Amniotic epithelial cell (primary cell): ENCODE measurements around the gene PABPN1L.
"Not testable (repeated sequence)": the region's sequence is repeated elsewhere in the genome, so short reads cannot be mapped to it uniquely, and the experiment has no call there.

ENCODE experiments used
- DNase-seq: peaks from one replicate; pipeline ENCODE4 v3.0.0-alpha.2; 2010; ENCODE audit warnings: low read depth

PABPN1L gene

DNA sequence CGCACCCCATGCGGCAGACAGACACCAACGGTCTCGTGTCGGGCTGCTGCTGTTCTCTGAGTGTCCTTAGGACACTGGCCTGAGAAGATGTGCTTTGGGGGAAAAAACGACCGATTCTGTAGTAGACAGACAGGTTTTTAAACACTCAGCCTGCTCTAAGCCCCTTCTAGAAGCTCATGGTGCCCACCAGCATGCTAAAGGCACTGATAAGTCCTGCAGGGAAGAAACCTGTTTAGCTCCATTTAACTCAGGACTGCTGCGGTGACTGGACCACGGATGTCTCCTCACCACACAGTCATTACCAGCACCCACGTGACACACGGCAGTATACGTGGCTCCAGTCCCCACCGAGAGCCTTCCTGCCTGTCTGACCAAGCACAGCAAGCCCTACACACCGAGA is 35.7 kb downstream of the PABPN1L start:
- no peak for DNase-seq

DNA sequence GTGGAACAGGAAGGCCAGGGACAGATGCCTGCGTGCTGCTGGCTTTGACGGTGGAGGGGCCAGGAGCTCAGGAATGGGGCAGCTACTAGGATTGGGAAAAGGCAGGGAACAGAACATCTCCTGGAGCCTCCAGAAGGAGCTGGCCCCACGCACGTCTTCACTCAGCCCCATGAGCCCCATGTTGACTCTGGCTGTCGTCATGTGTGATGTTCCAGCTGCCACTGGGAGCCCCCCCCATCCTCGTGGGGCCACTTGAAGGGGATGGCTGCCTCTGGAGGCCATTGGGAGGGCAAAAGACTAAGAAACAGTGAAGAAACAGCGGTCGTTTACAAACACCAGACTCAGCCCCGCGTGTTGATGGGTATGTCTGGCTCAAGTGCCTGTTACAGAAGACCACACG is 36.2 kb downstream of the PABPN1L start:
- DNase-seq: peak; percentile 15

DNA sequence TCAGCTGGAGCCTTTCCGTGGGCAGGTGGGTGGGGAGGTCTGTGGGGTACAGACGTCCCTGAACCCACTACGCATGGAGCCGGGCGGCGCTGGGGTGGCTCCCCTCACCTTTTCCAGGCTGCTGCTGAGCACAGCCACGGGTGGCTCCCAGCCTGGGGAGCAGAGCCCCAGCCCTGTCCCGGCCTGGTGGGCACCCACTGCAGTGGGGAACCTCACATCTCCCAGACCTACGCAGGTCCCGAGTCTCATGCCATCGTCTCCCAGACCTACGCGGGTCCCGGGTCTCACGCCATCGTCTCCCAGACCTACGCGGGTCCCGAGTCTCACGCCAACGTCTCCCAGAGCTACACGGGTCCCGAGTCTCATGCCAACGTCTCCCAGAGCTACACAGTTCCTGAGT is 37.7 kb downstream of the PABPN1L start:
- no peak for DNase-seq

DNA sequence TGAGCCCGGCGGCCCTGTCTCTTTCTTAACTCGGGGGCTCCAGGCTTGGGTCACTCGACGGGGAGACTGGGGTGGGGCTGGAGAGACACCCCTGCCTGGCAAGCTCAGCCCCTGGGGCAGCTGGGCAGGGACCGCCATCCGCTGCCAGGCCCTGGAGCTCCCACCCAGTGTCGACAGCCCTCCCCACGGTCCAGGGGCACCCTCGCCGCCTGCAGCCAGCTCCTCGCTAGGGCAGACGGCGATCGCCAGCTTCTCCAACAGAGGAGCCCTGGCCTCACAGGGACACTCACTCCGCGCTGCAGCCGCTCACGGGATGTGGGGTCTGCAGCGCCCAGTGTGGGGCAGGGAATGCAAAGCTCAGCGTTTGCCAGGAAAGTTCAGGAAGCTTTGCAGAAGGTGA is 38.7 kb downstream of the PABPN1L start:
- no peak for DNase-seq

DNA sequence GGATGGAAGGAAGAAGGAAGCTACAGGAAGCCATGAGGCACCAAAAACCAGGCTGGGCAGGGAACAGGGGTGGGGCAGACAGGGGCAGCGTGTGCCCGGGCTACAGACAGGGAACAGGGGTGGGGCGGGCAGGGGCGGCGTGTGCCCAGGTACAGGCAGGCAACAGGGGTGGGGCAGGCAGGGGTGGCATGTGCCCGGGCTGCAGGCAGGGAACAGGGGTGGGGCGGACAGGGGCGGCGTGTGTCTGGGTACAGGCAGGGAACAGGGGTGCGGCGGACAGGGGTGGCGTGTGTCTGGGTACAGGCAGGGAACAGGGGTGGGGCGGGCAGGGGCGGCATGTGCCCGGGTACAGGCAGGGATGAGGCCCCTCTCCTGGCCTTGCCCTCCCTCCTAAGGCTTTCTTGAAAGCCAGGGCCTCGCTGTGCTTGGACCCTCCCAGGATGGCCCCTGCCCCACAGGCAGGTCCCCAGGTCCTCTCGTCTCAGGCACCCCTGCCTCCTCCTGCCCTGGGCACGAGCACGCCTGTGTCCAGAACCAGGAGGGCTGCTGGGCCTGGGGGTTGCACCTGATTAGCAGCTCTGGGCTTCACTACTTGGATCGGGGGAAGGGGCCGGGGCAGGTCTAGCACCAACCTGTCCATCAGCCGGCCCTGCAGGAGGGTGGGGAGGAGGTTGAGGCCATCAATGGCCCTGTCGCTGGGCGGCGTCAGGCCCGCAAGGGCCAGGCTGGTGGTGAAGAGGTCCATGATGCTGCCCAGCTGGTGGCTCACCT is 40.2 kb downstream of the PABPN1L start:
- no peak for DNase-seq

DNA sequence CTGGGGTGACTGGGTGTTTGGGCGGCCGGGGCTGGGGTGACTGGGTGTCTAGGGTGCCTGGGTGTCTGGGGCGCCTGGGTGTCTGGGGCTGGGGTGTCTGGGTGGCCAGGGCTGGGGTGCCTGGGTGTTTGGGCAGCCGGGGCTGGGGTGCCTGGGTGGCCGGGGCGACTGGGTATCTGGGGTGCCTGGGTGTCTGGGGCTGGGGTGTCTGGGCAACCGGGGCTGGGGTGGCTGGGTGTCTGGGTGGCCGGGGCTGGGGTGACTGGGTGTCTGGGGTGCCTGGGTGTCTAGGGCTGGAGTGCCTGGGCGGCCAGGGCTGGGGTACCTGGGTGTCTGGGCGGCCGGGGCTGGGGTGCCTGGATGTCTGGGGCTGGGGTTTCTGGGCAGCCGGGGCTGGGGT is 41.3 kb downstream of the PABPN1L start:
- no peak for DNase-seq

DNA sequence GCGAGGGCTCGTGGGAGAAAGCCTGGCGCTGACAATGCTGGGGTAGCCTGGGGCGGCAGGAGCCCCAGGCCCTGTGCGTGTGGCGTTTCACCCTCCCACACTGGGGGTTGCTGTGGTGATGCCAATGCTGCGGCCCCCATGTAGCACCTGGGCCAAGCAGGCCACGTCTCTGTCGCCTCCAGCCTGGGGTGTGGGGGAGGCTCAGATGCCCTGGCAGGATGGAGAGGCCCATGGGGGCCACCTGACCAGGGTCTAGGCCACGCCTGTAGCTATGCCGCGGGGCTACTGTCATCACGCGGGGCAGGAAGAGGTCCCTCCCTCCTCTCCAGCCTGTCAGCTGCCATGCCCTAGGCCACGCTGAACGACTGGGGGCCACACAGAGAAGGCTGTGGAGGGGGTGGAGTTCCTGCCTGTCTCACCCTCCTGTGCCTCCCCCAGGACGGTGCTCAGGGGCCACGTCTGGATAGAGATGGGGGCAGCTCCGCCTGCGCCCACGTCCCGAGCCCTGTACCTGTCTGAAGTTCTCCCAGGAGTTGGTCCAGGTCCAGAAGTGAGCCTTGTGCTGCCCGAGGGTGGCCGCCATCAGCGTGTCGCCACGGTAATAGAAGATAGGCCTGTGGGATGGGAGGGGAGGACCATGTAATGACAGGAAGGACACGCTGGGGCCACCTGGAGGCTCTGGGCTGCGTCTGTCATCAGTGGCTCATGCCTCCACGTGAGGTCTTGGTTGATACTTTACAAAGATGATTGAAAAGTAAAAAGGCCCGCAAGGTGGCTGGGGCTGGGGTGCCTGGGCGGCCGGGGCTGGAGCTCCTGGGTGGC is 42.0 kb downstream of the PABPN1L start:
- DNase-seq: no peak

DNA sequence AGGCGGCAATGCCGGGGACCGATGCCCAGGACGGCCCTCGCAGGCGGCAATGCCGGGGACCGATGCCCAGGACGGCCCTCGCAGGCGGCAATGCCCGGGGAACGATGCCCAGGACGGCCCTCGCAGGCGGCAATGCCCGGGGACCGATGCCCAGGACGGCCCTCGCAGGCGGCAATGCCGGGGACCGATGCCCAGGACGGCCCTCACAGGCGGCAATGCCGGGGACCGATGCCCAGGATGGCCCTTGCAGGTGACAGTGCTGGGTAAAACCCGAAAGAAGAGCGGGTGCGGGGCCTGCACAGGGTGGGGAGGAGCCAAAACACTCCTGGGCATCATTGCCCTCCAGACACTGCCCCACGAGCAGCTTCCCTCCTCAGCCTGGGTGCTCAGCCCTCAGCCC is 42.8 kb downstream of the PABPN1L start:
- not testable (repeated sequence) for DNase-seq

DNA sequence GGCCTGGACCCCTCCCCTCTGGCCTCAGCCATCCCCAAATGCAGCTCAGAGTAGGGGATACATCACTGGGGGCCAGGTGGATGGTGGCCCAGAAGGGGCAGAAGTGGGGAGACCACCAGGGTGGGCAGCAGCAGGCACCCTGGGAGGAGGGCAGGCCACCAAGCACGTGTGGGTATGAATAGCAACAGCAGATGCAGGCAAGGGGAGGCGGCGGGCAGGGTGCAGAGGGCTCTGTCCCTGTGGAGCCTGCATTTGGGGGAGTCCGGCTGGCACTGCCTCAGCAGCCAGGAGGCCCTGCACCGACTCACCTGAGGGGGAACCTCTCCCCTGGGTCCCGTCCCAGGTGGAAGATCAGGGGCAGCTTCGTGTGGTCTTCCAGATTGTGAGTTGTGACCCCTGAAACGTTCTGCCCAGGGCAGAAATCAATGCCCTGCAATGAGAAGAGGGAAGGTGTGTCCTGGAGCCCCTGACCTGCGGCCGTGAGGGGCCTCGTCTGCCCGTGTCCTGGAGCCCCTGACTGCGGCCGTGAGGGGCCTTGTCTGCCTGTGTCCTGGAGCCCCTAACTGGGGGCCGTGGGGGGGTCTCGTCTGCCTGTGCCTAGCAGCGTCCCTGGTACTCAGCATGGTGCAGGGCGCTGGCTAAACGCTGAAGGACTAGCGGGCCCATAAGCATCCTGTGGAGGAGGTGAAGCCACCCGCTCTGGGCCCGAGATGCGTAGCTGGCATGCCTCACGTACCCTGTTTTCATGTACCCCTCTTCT is 44.0 kb downstream of the PABPN1L start:
- DNase-seq: no peak

DNA sequence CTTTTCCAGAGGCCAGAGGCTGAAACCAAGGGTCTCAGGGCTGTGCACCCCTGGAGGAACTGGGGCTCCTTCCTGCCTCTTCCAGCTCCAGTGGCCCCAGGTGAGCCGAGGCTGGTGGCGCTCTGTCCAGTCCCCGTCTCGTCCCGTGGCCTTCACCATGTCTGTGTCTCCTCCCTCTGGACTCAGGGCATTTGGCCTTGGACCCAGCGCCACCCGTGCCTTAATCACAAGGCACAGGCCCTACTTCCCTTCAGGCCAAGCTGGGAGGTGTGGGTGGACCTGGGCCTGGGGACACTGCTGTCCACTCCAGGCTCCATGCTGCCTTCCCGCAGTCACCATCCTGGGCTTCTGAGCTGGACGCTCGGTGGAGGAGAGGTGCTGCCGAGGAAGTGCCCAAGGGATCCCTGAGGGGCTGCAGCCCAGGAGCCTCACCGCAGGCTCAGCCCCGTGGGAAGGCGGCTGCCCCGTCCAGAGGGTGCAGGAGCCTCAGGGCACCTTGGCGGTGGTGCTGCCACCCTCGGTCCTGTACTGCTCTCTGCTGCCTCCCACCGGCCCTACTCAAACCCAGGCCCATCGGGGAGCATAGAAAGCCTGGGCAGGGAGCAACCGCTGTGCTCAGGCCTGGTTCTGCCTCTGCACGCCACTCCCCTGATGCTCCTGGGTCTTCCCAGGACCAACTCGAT is 45.2 kb downstream of the PABPN1L start:
- no peak for DNase-seq

DNA sequence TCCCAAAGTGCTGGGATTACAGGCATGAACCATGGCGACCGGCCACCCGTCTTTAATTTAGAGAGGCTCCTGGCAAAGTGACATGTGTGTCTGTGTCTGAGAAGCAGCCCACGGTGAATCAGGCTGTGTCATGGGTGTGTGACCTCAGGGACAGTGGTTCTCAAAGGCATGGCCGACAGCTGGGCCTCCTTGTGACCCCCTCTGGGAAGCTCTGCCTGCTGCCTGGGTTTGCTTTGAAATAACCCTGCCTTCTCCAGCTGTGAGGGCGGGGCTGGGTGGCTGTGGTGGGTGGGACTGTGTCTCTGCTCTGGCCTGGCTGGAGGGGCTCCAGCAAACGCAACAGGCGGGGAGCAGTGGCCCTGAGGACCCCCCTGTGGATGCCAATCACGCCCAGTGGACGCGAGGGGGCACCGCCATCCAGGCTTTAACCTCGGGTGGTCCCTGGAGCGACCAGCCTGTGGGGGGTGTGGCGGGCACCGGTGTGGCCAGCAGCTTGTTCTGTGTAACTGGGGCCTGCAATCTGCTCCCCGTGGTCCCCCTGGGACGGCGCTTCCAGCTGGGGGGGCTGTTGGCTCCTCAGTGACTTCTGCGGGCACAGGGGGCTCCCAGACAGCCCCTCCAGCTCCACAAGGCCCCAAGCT is 46.0 kb downstream of the PABPN1L start:
- DNase-seq: no peak

DNA sequence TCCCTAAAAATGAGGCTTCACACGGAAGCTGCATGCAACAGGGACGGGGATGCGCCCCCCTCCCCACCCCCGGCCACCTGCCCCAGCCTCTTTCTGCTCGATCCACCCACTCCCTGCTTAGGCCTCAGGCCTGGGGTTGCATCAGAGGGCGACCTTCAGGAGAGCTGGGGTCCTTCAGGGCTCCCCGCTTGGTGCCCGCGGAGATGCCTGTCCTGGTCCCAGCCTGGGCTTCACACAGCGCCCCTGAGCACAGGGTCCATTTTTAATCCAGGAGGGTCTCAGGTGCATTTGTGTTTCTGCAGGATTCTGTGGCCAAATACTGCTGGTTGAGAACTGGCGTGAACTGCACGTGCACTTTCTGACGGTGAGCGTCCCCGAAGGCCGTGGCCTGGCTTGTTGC is 47.3 kb downstream of the PABPN1L start:
- no peak for DNase-seq

DNA sequence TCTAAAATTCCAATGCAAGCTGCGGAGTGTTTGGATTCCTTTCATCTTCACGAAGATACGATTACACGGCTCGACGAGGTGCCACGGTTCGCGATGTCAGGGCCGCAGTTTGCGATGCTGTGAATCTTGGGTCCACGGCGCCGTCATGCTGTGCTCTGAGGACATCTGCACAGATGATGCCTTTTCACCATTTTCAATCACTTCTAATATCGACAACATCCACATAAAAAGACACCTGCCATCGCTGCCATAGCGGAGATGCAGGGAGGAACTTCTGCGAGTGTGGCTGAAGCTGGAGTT is 47.9 kb downstream of the PABPN1L start:
- no peak for DNase-seq

DNA sequence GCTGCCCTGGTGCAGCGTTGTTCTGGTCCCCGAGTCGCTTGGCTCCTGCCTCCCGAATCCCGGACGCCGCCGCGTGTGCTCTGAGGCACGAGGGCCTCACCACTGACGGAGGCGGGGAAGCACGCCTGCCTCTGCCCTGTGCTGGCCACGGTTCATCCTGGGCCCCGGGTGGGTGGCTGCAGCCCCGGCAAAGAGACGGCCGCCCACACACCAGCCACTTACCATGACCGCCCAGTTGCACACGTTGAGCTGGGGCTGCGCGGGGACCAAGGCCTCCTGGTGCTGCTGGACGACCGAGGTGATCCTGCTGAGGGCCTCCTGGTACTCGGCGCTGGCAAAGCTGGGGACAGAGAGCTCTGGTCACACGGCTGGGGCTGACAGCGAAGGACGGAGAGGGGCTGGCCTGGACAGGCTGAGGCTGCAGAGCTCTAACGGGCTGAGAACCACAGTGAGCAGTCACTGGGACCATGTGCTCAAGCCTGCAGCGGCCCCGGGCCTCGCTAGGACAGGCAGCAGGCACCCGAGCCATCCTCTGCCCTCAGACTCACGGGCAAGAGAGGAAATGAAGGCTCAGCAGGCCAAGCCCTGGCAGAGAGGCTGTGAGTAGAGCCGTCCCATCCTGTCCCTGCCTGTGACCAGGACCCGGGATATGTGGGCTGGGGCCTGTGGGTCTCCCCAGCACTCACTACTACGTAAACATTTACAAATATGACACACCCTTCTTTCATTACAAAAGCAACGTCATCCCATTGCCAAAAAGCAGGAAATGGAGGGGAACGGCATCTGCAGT is 48.5 kb downstream of the PABPN1L start:
- DNase-seq: no peak

DNA sequence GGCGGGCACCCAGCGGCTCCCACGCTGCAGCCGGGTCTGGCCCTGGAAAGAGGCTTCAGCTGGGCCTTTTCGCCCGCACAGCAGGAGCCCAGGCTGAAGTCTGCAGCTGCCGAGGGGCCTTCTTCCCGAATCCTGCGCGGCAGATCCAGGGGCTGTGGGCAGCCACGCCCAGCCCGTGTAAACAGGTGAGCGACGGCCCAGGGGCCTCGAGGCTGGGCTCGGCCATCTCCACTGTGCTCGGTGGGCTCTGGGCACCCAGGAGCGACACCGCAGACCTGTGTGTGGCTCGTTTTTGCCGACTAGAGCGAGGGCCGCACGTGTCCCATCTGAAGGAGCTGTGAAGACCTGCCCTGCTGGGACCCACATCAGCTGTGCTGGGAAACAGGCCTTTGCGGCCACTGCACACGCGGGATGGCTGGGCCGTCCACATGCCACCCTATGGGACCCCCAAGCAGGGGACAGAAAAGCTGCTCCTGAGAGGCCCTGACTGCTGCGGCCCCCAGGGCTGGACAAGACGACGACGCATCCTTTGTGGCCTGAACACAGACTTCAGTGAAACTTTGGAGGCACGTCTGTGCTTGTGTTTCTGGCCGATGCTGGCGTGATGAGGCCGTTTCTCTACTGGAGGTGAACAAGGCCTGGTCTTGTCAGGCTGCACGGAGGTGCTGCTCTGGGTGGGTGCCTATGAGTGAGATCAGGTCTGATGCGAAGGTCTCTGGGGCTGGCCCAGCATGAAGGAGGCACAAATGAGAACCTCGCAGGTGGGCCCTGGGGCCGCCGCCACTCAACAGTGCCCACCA is 49.5 kb downstream of the PABPN1L start:
- no peak for DNase-seq

DNA sequence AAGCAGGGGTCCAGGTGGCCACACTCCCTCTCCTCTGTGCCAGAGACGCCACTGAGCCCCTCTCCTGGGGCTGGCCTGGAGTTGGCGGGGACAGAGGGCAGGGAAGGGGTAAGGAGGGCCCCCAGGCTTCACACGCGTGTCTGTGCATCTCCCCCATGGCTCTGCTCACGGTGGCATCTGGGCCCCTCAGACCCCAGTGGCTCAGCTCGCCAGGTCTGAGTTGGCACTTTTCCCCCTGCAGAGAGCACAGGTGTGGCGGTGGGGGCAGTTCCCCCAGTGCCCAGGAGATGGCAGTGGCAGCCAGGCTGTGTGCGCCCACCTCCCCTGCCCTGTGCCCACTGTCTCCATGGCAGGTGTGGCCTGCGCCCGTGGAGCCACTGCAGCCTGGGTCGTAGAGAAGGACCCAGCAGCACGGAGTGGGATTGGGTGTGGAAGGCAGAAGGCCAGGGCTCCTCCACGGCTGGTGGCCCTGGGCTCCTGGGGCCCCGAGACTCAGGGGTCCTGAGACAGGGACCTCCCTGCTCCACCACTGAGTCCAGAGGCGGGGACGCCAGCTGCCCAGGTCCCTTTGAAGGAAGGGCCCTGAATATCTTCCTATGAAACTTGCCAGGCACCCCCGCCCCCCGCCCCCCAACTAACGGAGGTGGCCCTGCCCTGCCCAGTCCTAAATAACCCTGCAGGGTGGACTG is 50.4 kb downstream of the PABPN1L start:
- DNase-seq: no peak

DNA sequence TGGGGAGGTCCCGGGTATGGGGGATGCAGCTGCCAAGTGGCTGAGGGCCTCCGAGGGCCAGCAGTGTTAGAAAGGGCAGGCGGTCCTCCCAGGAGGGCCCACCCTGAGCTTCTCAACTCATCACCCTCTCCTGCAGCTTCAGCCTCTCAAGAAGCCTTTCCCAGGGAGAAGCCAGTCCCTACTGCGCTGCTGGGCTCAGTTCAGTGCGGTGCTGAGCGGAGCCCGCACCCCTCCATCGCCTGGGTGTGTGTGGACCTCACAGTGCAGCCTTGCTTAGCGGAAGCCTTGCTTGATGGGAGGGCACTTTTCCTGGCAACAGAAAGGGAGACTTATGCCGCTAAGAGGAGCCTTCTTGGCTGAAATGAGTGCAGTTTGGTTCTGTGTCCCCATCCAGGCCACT is 51.2 kb downstream of the PABPN1L start:
- no peak for DNase-seq

DNA sequence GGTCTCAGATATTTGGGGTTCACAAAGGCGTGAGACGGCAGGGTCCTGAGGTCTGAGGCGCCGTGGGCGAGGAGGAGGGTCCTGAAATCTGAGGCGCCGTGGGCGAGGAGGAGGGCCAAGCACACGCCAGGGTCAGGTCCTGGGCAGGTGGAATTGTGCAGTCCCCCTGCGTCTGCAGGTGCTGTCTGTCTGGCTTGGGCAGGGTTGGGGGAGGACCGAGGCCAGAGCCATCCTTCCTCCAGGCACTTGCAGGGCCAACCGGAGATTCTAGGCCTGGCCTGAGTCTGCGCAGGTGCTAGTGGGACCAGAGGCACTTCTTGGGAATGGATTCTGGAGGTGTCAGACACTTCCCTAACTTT is 52.3 kb downstream of the PABPN1L start:
- no peak for DNase-seq
